Neuronal stem cell (in vitro differentiated cells): ENCODE measurements around the gene ARHGAP18.

Experiments
- DNase-seq: peaks from one replicate; pipeline ENCODE4 v3.0.0-alpha.2; 2013; ENCODE audit warnings: low spot score
- H2AFZ ChIP-seq: one replicate; pipeline ENCODE4 v1.6.1; 2013; ENCODE audit warnings: mild to moderate bottlenecking, low read length, inconsistent platforms
- H2AK5ac ChIP-seq: 2 replicates; pipeline ENCODE4 v1.6.1; 2013; ENCODE audit warnings: low read depth, mild to moderate bottlenecking, inconsistent platforms, low read length, moderate library complexity, mixed read lengths
- H2BK120ac ChIP-seq: 2 replicates; pipeline ENCODE4 v1.6.1; 2013; ENCODE audit warnings: low read depth, mild to moderate bottlenecking, inconsistent platforms, low read length, moderate library complexity, mixed read lengths
- H2BK12ac ChIP-seq: one replicate; pipeline ENCODE4 v1.6.1; 2013; ENCODE audit warnings: low read length, inconsistent platforms
- H2BK15ac ChIP-seq: 2 replicates; pipeline ENCODE4 v1.6.1; 2013; ENCODE audit warnings: mild to moderate bottlenecking, low read length, inconsistent platforms, mixed read lengths
- H2BK5ac ChIP-seq: one replicate; pipeline ENCODE4 v1.6.1; 2013; ENCODE audit warnings: inconsistent platforms, mild to moderate bottlenecking, low read length, moderate library complexity
- H3K14ac ChIP-seq: one replicate; pipeline ENCODE4 v1.6.1; 2013; ENCODE audit warnings: low read length, inconsistent platforms
- H3K18ac ChIP-seq: 2 replicates; pipeline ENCODE4 v1.6.1; 2013; ENCODE audit warnings: low read length, inconsistent platforms
- H3K23ac ChIP-seq: 2 replicates; pipeline ENCODE4 v1.6.1; 2013; ENCODE audit warnings: low read depth, mild to moderate bottlenecking, mixed read lengths, low read length, inconsistent platforms; ENCODE audit not compliant: poor library complexity
- H3K27ac ChIP-seq: replicated peaks from 3 replicates; pipeline ENCODE4 v1.5.1; 2013; ENCODE audit warnings: low read length, inconsistent platforms
- H3K27me3 ChIP-seq, 3 experiments: 2 replicates each; pipeline ENCODE4 v1.6.1; 2013; ENCODE audit warnings: low read length in 3 of 3, mild to moderate bottlenecking in 2 of 3, inconsistent platforms in 1 of 3, low read depth in 1 of 3, mixed read lengths in 1 of 3, moderate library complexity in 1 of 3; ENCODE audit not compliant: control insufficient read depth in 3 of 3, insufficient read depth in 3 of 3
- H3K36me3 ChIP-seq, 2 donors: replicated peaks in 1 of 2; 2 replicates each; pipeline ENCODE4 v1.6.1; 2013; ENCODE audit warnings: low read length in 2 of 2; ENCODE audit not compliant: control insufficient read depth in 2 of 2, insufficient read depth in 2 of 2
- H3K4ac ChIP-seq: 2 replicates; pipeline ENCODE4 v1.6.1; 2013; ENCODE audit warnings: inconsistent platforms, mild to moderate bottlenecking, low read length, moderate library complexity
- H3K4me1 ChIP-seq, 2 donors: 1 replicate in 1 of 2; 2 replicates in 1 of 2; pipeline ENCODE4 v1.6.1; 2013; ENCODE audit warnings: low read length in 2 of 2, low read depth in 1 of 2; ENCODE audit not compliant: control insufficient read depth in 2 of 2, insufficient read depth in 1 of 2
- H3K4me2 ChIP-seq: one replicate; pipeline ENCODE4 v1.6.1; 2013; ENCODE audit warnings: mild to moderate bottlenecking, low read length, inconsistent platforms; ENCODE audit not compliant: insufficient read depth, poor library complexity, severe bottlenecking
- H3K4me3 ChIP-seq, 2 donors: 2 replicates each; pipeline ENCODE4 v1.5.1; 2013; ENCODE audit warnings: low read length in 2 of 2, mild to moderate bottlenecking in 2 of 2, inconsistent platforms in 1 of 2, moderate library complexity in 1 of 2
- H3K79me1 ChIP-seq: one replicate; pipeline ENCODE4 v1.6.1; 2013; ENCODE audit warnings: low read depth, mild to moderate bottlenecking, inconsistent platforms, low read length, moderate library complexity
- H3K9ac ChIP-seq: one replicate; pipeline ENCODE4 v1.6.1; 2013; ENCODE audit warnings: mild to moderate bottlenecking, low read depth, low read length, inconsistent platforms; ENCODE audit not compliant: poor library complexity
- H3K9me3 ChIP-seq, 2 donors: replicated peaks in 1 of 2; 2 replicates each; pipeline versions ENCODE3 to v1.6.1; 2013; ENCODE audit warnings: low read length in 2 of 2, mild to moderate bottlenecking in 2 of 2, inconsistent platforms in 1 of 2, low read depth in 1 of 2, mixed read lengths in 1 of 2, moderate library complexity in 1 of 2; ENCODE audit not compliant: control insufficient read depth in 2 of 2, insufficient read depth in 1 of 2
- H4K8ac ChIP-seq: one replicate; pipeline ENCODE4 v1.6.1; 2013; ENCODE audit warnings: low read depth, mild to moderate bottlenecking, inconsistent platforms, low read length, moderate library complexity
- H4K91ac ChIP-seq: one replicate; pipeline ENCODE4 v1.6.1; 2013; ENCODE audit warnings: low read length, low read depth, mild to moderate bottlenecking, inconsistent platforms; ENCODE audit not compliant: poor library complexity
- WGBS, 2 donors: extraction: QIAGEN DNeasy Blood & Tissue Kit; methylation state at CpG; one replicate each; pipeline ENCODE4 v1.1.7; 2013; ENCODE audit warnings: missing lambda C conversion rate in 2 of 2, mixed read lengths in 1 of 2; ENCODE audit not compliant: insufficient read length in 2 of 2, insufficient replicate concordance in 1 of 2; ENCODE audit errors: extremely low coverage in 2 of 2; 5-methylcytosine and 5-hydroxymethylcytosine counted together

The ARHGAP18 gene

GRCh38 chr6:129604321-129604720, 105.7 kb downstream of the ARHGAP18 start:
- H3K9ac ChIP-seq, result no peak overlapping the region
- H2AK5ac ChIP-seq, result no peak overlapping the region
- no peak overlapping the region for H3K27ac ChIP-seq
- no peaks in the 10 kb centered on the region for H3K79me1 ChIP-seq
- no peaks in the 10 kb centered on the region for H3K4me1 ChIP-seq
- H3K4ac ChIP-seq, result no peak overlapping the region
- H3K14ac ChIP-seq, result no peak overlapping the region
- H3K4me2 ChIP-seq, result no peak overlapping the region
- H3K18ac ChIP-seq, result no peak overlapping the region
- no CpG with 5 or more reads among the region's 4 CpGs for WGBS, 2 donors
- H2BK12ac ChIP-seq, result no peak overlapping the region
- no peak overlapping the region for H2BK120ac ChIP-seq
- peak overlapping the region; percentile 5 for H2AFZ ChIP-seq
- no peaks in the 10 kb centered on the region for H3K27me3 ChIP-seq
- H3K9me3 ChIP-seq, result no peaks in the 10 kb centered on the region
- H3K36me3 ChIP-seq, result no peaks in the 10 kb centered on the region
- DNase-seq, result no peak
- H4K8ac ChIP-seq, result no peak overlapping the region
- peak overlapping the region in 1 of 2 donors; percentile 14 for H3K4me3 ChIP-seq
- H2BK15ac ChIP-seq, result no peak overlapping the region
- no peak overlapping the region for H2BK5ac ChIP-seq
- H4K91ac ChIP-seq, result no peak overlapping the region
- H3K23ac ChIP-seq, result no peak overlapping the region

GRCh38 chr6:129603741-129604140, 106.2 kb downstream of the ARHGAP18 start:
- Histone ChIP-seq H3K36me3 (no peaks in the 10 kb centered on the region), H3K4me1 (no peaks in the 10 kb centered on the region), H3K9ac (no peak overlapping the region), H3K27me3 (no peaks in the 10 kb centered on the region), H3K18ac (no peak overlapping the region), H3K79me1 (no peaks in the 10 kb centered on the region), H2BK5ac (no peak overlapping the region), H3K9me3 (no peaks in the 10 kb centered on the region), H3K4me3 (no peak overlapping the region), H2AK5ac (no peak overlapping the region), H3K14ac (no peak overlapping the region), H3K4ac (no peak overlapping the region), H2BK120ac (no peak overlapping the region), H2BK15ac (no peak overlapping the region), H3K4me2 (no peak overlapping the region), H4K91ac (no peak overlapping the region), H2AFZ (no peak overlapping the region), H4K8ac (no peak overlapping the region), H3K23ac (no peak overlapping the region), H2BK12ac (no peak overlapping the region), H3K27ac (no peak overlapping the region)
- WGBS, 2 donors, result no CpG with 5 or more reads among the region's 2 CpGs
- DNase-seq, result no peak

GRCh38 chr6:129601323-129601722, 108.7 kb downstream of the ARHGAP18 start:
- 100% methylated on average over 1 of the region's 3 CpGs for WGBS, 2 donors
- Histone ChIP-seq H4K91ac (no peak overlapping the region), H3K79me1 (no peaks in the 10 kb centered on the region), H3K9me3 (no peaks in the 10 kb centered on the region), H2BK12ac (peak overlapping the region; percentile 22), H3K27me3 (no peaks in the 10 kb centered on the region), H2BK5ac (no peak overlapping the region), H3K4me3 (no peak overlapping the region), H3K23ac (no peak overlapping the region), H3K4me2 (no peak overlapping the region), H3K4ac (no peak overlapping the region), H4K8ac (no peak overlapping the region), H3K18ac (no peak overlapping the region), H2AFZ (no peak overlapping the region), H2BK120ac (no peak overlapping the region), H2BK15ac (no peak overlapping the region), H3K9ac (no peak overlapping the region), H3K36me3 (no peaks in the 10 kb centered on the region), H3K4me1 (no peaks in the 10 kb centered on the region), H3K14ac (no peak overlapping the region), H3K27ac (no peak overlapping the region), H2AK5ac (no peak overlapping the region)
- no peak for DNase-seq

GRCh38 chr6:129599467-129599866, 110.5 kb downstream of the ARHGAP18 start:
- H3K79me1 ChIP-seq, result no peaks in the 10 kb centered on the region
- H3K27me3 ChIP-seq, result no peaks in the 10 kb centered on the region
- H2AK5ac ChIP-seq, result no peak overlapping the region
- H3K4me1 ChIP-seq, result no peaks in the 10 kb centered on the region
- H2BK15ac ChIP-seq, result no peak overlapping the region
- no peak overlapping the region for H3K4me2 ChIP-seq
- H4K91ac ChIP-seq, result no peak overlapping the region
- WGBS, 2 donors, result no CpG with 5 or more reads among the region's 5 CpGs
- H3K9me3 ChIP-seq, result no peaks in the 10 kb centered on the region
- no peak overlapping the region for H2AFZ ChIP-seq
- no peak overlapping the region for H3K4me3 ChIP-seq
- H3K9ac ChIP-seq, result no peak overlapping the region
- H2BK120ac ChIP-seq, result no peak overlapping the region
- H2BK12ac ChIP-seq, result no peak overlapping the region
- H4K8ac ChIP-seq, result no peak overlapping the region
- no peak overlapping the region for H3K23ac ChIP-seq
- no peak overlapping the region for H3K14ac ChIP-seq
- no peak overlapping the region for H3K27ac ChIP-seq
- no peak overlapping the region for H3K18ac ChIP-seq
- H3K36me3 ChIP-seq, result no peaks in the 10 kb centered on the region
- no peak for DNase-seq
- no peak overlapping the region for H3K4ac ChIP-seq
- no peak overlapping the region for H2BK5ac ChIP-seq
